Putamen (tissue), 1 donor: Measurements from ENCODE around the gene ZFHX3.

Experiments
- DNase-seq: peaks from one replicate; pipeline ENCODE4 v3.0.0-alpha.2; 2016; ENCODE audit warnings: low spot score

ZFHX3 gene

GRCh38 chr16:72896485-72897118 lies 151.3 kb downstream of the ZFHX3 start:
- no peak for DNase-seq

DNA sequence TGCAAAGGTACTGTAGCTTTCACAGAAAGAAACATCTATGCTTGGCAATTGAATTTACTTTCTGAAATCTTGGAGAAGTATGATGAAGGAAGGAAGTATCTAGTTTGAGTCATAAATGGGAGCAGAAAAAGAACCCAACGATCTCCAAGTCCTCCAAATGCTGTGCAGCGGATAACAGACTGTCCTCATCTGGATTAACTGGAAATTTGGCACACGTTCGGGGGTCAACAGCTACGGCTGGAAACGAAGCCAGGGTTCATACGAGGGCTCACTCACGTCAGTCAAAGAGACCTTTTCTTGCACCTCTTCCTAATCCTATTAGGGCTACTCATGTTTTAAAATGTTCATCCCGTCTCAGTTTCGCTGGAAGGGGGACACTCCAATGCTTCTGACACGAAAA lies 152.0 kb downstream of the ZFHX3 start:
- DNase-seq = no peak

DNA sequence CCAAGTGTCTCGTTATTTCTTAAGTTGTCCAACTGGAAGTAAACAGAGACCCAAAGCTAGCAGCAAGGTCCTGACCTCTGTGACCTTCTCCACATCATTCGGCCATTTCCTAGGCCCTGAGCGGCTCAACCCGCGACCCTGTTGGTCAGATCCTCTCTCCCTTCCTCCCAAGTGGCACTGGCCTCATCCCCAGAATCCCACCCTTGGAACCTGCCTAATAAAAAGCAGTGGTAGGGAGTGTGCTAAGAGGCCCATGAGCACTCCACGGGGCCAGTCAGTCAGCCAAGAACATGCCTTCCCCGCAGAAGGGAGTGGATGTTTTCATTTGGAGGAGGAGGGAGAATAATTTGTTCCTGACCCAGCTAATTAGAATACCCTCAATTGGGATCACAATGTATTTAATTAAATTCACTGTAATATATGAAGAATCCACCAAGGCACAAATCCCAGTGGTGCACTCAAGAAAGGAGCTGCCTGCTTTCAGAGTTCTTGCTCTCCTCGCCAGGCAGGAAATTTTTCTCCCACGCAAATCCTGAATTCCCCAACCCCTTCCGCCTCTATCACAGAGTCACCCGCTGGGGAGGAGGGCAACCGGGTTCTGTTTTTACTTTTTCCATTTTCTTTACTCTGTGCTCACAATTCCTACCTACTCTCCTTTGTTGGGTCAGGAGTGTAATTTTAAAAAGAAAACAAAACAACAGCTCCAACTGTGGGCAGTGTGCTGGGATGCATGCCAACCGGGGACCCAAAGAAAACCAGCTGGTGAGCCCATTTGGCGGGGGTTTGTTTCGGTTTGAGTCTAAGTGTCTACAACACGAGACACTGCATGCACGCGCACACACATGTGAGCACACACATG lies 153.4 kb downstream of the ZFHX3 start:
- peak; percentile 34 for DNase-seq

GRCh38 chr16:72891291-72892227 lies 156.4 kb downstream of the ZFHX3 start:
- no peak for DNase-seq

DNA sequence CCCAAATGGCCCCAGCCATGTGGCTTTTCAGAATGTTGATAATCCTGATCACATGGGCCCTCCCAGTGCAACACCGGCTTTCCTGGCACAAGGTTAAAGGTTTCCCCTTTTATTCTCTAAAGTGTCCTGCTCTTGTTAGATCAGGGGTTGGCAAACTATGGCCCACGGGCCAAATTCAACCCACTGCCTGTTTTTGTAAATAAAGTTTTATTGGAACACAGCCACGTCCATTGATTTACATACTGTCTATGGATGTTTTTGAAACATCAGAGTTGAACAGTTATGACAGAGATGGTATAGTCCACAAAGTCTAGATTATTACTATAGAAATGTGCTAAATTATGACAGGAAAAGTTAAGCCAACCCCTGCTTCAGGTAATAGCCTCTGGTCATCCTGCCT lies 157.3 kb downstream of the ZFHX3 start:
- no peak for DNase-seq

GRCh38 chr16:72889616-72890582 lies 158.0 kb downstream of the ZFHX3 start:
- DNase-seq = no peak

GRCh38 chr16:72887537-72887936 lies 160.4 kb downstream of the ZFHX3 start:
- DNase-seq = no peak

DNA sequence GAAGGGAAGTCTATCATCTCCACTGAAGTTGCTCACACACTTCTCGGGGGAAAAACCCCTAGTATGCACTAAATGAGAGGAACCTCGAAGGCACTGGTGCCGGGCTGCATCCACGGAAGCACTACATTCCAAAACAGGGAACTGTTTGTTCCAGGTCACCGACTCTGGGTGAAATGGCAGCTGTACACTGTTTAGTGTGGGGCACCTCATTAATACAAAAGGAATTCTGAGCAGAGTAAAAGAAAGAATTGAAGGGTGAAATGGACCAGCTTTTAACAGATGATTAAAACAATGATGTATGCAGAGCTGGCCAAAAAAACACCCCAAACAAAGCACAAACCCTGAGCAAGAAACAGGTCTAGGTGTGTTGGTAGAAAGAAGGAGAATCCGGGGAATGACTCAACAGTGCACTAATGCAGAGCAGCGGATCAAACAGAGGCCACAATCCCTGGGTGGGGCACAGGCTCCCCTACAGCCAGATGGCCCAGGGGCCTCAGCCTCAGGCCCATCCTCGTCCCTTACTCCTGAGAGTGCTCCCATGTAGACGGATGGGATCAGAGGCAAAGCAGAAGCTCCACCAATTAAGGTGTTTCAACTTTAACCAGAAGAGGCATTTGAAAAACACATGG lies 161.5 kb downstream of the ZFHX3 start:
- DNase-seq = no peak

DNA sequence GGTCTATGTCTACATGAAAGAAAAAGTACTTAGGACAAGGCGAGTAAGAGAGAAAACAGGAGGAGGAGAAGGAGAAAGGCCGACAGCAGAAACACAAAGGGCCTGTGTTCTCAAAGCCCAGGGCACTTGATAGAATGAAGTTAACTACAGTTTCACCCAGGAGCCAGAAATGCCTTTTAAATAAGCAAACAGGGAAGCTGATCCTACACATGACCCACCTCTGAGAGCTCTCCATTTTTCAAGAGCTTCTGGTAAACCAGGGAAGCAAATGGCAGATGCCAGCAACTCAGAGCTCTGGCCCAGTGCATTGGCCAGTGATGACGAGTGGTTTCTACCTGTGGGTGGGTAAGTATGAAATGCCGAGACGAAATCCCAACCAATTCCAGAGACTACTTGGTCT lies 163.4 kb downstream of the ZFHX3 start:
- DNase-seq = no peak

DNA sequence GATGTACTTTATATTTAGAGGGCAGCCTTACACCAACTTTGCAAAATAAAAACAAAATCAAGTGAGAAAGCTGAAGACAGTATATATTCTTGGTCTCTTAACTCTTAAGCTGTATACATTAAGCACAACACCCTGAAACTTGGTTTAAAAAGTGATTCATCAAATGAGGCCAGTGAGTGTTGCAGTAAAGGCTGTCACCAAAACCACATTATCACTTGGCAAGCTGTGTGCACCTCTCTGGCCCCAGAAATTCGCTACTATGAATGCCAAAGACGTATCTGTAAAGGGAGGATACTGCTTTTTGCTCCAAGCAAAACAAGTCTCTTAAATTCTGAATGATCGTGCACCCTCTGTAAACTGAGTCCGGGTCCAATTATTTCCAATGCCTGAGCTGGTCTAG lies 163.9 kb downstream of the ZFHX3 start:
- no peak for DNase-seq

- DNase-seq = no peak
These were observed 168.1 kb downstream of the ZFHX3 start for GRCh38 chr16:72879846-72880245.

DNA sequence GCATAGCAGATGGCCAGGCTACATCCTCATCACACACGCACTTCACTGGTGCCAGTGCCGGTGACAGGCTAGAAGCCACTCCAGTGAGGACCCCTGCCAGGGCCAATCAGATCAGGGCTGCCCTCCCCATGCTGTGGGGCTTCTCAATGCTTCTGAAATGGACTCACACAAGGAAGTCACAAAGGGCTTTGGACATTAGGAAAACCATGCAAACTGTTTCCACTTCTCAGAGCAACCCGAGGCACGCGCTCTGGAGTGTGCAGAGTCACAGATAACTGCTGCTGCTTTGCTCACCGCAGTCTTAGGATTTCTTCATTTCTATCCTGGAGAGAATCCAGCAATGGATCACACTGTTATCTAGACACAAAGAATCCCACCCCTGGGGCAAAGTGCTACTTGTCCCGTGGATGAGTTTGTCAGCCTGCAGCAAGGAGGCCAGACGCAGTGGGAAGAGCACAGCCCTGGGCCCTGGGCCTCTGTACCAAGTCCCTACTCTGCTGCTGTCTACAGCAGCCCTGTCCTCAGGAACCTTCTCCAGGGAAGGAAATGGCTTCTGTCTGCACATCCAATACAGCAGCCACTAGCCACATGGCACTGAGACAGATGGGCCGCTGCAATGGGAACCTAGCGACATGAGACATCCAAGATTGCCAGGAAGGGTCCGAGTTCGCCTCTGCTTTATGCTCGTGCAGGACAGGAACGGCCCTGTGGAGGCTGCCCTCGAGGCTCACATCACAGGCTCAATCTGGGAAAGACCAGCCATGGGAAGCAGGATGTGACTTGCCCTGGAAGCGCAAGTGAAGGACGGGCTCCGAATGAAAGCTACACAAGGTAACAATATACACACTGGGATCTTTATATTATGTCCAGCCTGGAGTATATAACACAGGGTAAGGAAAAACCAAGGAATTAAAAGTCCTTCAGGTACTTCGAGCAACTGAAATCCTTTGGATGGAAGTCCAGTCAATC lies 169.3 kb downstream of the ZFHX3 start:
- DNase-seq = no peak

DNA sequence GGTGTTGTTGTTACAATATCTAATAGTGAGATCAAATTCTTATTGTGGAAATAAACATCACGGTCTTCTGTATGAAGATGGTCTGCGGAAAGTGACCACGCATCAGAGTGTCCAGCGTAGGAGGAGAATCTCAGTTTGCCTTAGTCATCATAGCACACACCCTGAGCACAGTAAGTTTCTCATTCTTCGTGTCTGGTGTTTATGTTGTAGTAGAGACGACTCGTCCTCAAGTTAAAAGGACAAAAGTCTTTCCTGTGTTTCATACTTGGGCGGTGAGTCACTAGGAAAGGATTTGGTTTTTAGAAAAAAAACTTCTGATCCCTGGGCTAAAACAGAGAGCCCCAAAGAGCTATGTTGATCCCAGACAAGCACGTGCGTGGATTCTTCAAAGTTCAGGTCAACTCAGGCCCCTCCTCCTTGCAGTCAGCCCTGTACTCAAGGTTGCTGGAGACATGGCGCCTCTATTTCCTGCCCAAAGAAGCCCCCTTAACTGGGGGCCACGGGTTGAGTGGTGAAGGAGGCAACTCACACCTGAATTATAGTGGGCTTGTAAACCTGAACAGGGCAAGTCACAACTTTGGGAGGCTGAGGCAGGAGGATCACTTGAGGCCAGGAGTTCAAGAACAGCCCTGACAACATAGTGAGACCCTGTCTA lies 170.4 kb downstream of the ZFHX3 start:
- DNase-seq = no peak

DNA sequence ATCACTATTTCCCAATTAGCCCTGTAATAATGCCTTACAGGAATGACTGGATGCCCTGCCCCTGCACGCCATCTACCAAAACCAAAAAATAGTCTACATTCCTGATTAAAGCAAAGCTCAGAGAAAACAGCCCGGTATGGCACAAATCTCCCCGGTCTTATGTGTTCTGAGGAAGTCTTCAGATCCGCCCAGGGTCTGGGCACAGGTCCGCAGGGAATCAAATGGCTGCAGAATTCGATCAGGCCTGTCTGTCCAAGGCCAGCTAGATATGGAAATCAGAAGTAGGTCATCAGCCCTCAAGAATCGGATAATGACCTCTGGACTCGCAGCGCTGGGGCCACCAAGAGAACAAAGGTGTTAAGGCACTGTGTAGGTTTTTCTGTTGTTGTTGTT lies 171.0 kb downstream of the ZFHX3 start:
- no peak for DNase-seq

- no peak for DNase-seq
These were observed 171.7 kb downstream of the ZFHX3 start for GRCh38 chr16:72876221-72876620.

DNA sequence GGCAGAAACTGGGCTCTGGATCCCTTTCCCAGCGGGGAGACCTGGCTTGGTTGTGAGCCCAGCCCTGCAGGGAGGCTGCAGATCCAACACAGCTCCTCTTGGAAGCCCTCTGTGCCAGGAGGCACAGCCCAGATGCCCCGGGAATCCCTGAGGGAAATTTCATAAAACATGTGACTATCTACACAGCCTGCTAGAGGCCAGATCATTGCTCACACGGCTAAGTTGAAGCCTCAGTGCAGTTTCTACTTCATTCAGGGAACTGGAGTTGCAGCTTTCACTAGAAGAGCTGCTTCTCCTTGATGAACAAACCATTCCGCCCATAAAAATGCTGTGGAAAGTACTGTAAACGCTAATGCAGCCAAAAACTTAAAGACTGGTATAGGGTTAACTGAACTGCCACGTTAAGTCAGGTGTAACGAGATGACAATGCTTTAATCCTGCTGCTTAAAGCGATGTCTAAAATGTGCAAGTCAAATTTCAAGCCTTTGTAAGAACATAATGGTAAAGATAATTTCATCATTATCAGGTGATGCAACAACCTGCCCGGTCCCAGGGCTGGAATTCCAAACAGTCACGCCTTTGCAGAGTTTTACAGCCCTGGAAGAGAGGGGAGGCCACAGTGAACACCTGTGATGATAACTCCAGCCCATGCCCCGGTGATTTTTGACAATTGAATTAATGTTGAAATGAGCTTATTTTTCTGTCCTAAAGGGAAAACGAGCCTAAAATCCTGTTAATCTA lies 172.5 kb downstream of the ZFHX3 start:
- no peak for DNase-seq

- no peak for DNase-seq
These were observed 174.1 kb downstream of the ZFHX3 start for GRCh38 chr16:72873853-72874252.

GRCh38 chr16:72873044-72873443 lies 174.9 kb downstream of the ZFHX3 start:
- DNase-seq = no peak
